Astrocyte (in vitro differentiated cells and primary cell): ENCODE measurements around the gene FAM177B.

Experiments used
- CTCF ChIP-seq: IDR thresholded peaks from 2 replicates; pipeline ENCODE4 v1.5.1; 2011; ENCODE audit warnings: low read depth, mild to moderate bottlenecking, inconsistent platforms, low read length, moderate library complexity; ENCODE audit not compliant: insufficient read depth
- EZH2 ChIP-seq: IDR thresholded peaks from 2 replicates; pipeline ENCODE4 v1.6.1; 2012; ENCODE audit warnings: mild to moderate bottlenecking, low read length, inconsistent platforms; ENCODE audit not compliant: insufficient read depth

GRCh38 chr1:222732216-222733159, 4.5 kb upstream of the FAM177B start:
- no peak for TF ChIP-seq CTCF
- no peak for TF ChIP-seq EZH2
